AG09309 (cell line): ENCODE data around the gene EPHA1.
"Not testable (repeated sequence)": the region's sequence is repeated elsewhere in the genome, so short reads cannot be mapped to it uniquely, and the experiment has no call there.

Experiments used
- DNase-seq: peaks from one replicate; pipeline ENCODE4 v3.0.0-alpha.2; 2010; ENCODE audit warnings: low read depth
- H3K4me3 ChIP-seq: 2 replicates; pipeline ENCODE4 v1.5.1; 2011; ENCODE audit warnings: mild to moderate bottlenecking, low read depth, low read length, moderate library complexity; ENCODE audit not compliant: control insufficient read depth
- CTCF ChIP-seq: IDR thresholded peaks from 2 replicates; pipeline ENCODE4 v1.5.1; 2011; ENCODE audit warnings: mild to moderate bottlenecking, low read depth, low read length, inconsistent platforms; ENCODE audit not compliant: insufficient read depth, control insufficient read depth; ENCODE audit errors: missing control alignments

The EPHA1 gene

GRCh38 chr7:143433759-143434158, 25.1 kb upstream of the EPHA1 start:
- no peak overlapping the region for H3K4me3 ChIP-seq
- no peak for TF ChIP-seq CTCF
- DNase-seq, result no peak

GRCh38 chr7:143431109-143431508, 22.5 kb upstream of the EPHA1 start:
- H3K4me3 ChIP-seq, result no peak overlapping the region
- DNase-seq, result no peak
- no peak for TF ChIP-seq CTCF

- TF ChIP-seq CTCF, result no peak
- DNase-seq, result no peak
- no peak overlapping the region for H3K4me3 ChIP-seq
These were observed 21.4 kb upstream of the EPHA1 start for GRCh38 chr7:143429770-143430698.

- no peak for DNase-seq
- TF ChIP-seq CTCF, result no peak
- no peak overlapping the region for H3K4me3 ChIP-seq
These were observed 18.0 kb upstream of the EPHA1 start for GRCh38 chr7:143426479-143427142.

GRCh38 chr7:143424476-143424875, 15.8 kb upstream of the EPHA1 start:
- DNase-seq, H3K4me3 ChIP-seq: not testable (repeated sequence)

GRCh38 chr7:143422033-143422432, 13.4 kb upstream of the EPHA1 start:
- no peak for DNase-seq
- no peak overlapping the region for H3K4me3 ChIP-seq
- no peak for TF ChIP-seq CTCF

- not testable (repeated sequence) for H3K4me3 ChIP-seq, DNase-seq
These were observed 12.0 kb upstream of the EPHA1 start for GRCh38 chr7:143420624-143421023.
